Stimulated activated CD8-positive, alpha-beta memory T cell treated with anti-CD3 and anti-CD28 coated beads, Interleukin-4, amount 100 ng/mL, for 1 hour (primary cell): Measurements from ENCODE around the gene FIGLA.
A peak's percentile ranks its signal among the peaks of the same experiment; 100 is the strongest.
"Not testable (repeated sequence)": the region's sequence is repeated elsewhere in the genome, so short reads cannot be mapped to it uniquely, and the experiment has no call there.

ENCODE experiments used
- DNase-seq, 2 donors: peaks; one replicate each; pipeline ENCODE4 v3.0.0-alpha.2; 2020; ENCODE audit warnings: low read depth in 2 of 2, low spot score in 1 of 2

The FIGLA gene

DNA sequence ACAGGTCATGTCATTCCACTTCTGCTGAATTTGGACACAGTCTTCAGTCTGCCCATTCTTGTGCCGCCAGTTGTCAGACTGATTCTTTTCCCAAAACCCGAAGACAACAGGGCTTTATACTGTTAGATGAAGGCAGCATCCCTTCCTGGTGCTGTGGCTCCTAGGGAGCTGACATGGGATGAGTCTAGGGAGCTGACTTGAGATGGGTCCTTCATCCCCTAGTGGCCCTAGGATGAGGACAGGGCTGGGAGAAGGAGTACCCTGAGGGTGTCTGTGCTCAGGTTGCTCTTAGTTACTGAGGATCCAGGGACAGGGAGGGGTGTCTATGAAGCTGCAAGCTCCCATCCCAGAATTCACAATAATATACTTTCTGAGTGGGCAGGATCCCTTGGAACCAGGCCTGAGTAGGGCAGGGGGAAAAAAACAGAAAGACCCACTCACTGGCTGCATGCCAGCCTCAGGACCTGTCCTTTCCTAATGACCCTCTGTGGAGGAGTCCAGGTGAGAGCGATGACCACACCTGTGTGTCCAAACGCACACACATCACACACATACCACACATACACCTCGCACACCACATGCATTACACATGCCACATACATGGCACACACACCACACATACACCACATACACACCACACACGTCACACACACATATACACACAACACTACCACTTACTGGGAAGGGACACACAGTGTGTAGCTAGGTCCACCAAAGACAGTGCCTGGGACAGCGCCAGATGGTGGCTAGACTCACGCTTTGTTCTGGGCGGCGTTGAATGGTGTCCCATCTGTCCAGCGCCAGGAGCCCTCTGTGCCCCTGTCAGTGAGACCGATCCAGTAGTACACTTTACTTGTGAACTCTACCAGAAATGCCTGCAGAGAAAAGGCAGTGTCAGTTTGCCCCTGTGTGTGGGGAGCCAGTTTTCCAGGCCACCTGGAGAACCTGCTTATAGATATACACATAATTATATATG lies 18.8 kb upstream of the FIGLA start:
- DNase-seq: no peak

DNA sequence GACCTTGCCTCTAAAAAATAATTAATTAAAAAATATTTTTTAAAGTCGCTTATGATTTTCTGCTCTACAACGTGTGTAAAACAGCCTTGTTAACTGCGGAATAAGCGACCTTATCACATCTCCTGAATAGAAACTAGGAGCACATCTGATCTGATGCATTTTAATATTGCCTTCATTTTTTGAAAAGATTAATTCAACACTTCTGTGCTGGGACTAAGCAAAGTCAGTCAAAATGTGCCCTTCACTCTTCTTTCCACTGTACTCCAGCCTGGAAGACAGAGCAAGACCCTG lies 17.3 kb upstream of the FIGLA start:
- no peak for DNase-seq

DNA sequence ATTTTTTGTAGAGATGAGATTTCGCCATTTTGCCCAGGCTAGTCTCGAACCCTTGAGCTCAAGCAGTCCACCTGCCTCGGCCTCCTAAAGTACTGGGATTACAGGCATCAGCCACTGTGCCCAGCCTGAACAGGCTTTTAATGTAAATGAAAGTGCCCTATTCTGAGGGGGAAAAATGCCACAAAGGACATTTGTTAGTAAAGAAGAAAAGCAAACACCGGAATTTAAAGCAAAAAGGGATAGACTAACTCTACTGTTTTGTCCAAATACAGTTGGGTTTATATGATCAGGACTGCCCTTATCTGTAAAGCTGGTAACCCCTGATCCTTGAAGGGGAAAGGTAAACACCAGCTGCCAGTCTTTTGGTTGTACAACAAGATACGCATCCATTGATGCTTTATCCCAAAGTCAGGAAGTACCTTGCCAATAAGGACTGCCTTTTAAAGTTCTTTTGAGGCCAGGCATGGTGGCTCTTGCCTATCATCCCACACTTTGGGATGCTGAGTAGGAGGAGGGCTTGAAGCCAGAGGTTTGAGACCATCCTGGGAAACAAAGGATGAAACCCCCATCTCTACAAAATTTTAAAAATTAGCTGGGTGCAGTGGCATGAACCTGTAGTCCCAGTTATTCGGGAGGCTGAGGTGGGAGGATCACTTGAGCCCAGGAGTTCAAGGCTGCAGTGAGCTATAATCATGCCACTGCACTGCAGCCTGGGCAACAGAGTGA lies 16.8 kb upstream of the FIGLA start:
- DNase-seq: no peak

DNA sequence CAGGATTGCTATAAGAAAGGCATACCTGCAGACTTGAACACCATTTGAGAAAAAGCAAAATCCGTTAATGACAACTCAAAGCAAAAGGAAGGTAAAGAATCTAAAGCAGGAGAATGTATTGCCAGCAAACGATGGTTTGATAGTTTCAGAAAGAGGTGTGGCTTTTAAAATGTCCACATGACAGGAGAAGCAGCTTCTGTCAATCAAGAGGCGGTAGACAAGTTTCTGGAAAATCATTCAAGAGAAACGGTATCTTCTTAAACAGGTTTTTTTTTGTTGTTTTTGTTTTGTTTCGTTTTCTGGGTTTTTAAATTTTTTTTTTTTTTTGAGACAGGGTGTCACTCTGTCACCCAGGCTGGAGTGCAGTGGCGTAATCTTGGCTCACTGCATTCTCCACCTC lies 16.2 kb upstream of the FIGLA start:
- no peak for DNase-seq

DNA sequence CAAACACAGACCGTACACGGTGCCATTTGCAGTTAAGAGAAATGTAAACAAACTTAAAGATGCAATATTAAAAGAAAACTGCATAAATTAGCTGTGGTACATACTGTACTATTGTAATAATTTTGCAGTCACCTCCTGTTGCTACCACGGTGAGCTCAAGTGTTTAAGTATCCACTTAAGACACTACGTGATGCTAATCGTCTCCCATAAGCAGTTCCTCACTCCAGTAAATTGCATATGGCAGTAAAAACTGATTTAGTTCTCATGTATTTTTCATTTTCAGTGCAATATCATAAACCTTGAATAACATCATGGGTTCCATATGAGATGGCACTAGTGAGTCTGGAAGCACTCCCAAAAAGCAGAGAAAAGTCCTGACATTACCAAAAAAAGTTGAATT lies 15.6 kb upstream of the FIGLA start:
- no peak for DNase-seq

DNA sequence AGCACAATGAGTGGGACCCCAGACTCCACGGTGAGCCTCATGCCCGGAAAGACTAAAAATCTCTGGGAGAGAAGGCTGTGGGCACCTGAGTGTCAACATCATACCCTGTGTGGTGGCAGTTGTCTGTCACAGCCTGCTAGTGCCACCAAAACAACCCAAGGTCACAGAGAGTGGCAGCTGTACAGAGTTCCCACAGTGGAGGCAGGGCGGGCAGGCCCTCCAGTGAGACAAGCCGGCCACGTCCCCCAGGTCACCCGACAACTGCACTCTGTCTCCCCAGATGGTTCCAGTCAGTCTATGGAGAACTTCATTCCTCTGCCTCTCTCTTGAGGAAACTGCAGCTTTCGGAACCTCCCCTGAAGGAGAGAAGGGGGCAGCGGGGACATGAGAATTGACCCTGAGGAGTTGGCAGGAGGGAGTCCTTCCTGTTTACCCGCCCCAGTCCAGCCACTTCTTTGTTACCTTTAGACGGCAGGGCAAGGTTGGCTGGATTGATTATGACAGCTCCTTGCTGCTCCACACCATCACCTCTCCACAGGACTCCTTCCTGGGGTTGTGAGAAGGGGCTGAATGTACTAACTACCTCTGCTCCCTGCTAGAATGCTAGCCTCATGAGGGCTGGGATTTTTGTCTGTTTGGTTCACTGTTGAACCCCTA lies 11.3 kb upstream of the FIGLA start:
- no peak for DNase-seq

DNA sequence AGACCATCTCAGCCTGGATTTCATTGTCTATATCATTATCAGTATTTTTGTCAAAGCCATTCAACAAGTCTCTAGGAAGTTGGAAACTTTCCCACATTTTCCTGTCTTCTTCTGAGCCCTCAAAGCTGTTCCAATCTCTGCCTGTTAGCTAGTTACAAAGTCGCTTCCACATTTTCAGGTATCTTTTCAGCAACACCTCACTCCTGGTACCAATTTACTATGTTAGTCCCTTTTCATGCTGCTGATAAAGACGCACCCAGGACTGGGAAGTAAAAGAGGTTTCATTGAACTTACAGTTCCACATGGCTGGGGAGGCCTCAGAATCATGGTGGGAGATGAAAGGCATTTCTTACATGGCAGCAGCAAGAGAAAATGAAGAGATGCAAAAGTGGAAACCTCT lies 9.3 kb upstream of the FIGLA start:
- DNase-seq: no peak

DNA sequence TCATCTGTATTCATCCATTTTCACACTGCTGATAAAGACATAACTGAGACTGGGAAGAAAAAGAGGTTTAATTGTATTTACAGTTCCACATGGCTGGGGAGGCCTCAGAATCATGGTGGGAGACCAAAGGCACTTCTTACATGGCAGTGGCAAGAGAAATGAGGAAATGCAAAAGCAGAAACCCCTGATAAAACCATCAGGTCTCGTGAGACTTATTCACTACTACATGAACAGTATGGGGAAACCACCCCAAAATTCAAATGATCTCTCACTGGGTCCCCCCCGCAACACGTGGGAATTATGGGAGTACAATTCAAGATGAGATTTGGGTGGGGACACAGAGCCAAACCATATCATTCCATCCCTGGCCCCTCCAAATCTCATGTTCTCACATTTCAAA lies 7.6 kb upstream of the FIGLA start:
- not testable (repeated sequence) for DNase-seq

DNA sequence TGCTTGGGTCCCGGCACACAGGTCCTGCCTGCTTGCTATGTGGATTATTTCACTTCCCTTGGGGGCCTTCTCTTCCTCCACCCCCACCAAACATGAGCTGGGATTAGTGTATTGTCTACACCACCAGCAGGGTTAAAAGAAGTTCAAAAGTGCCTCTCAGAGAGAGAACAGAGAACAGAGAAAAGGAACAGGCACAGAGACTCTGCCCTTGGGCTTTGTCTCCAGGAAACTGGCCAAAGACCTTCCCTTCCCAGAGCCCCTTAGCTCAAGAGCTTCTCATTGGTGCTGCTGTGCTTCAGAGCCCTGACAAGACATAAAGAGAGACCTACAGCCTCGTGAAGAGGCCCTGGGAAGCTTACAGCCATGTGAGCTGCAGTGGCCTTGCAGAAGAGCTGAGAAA lies 7.1 kb upstream of the FIGLA start:
- DNase-seq: no peak

DNA sequence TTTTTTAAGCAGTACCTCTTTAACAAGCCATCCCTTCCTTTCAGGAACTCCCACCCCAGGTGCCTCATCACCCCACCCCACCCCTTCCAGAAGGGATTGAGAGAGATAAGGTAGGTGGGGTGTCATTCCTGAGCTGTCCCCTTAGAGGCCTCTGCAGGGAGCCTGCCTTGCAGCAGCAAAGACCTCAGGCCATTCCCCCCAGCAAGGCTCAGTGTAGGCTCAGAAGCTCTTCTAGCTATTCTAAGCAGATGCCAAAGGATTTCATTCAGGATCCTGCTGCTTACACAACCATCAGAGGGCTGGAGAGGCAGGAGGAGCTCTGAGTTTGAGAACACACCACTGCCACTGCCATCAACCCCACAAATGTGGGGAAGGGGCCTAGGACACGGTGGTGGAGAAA lies 5.8 kb upstream of the FIGLA start:
- DNase-seq: no peak

DNA sequence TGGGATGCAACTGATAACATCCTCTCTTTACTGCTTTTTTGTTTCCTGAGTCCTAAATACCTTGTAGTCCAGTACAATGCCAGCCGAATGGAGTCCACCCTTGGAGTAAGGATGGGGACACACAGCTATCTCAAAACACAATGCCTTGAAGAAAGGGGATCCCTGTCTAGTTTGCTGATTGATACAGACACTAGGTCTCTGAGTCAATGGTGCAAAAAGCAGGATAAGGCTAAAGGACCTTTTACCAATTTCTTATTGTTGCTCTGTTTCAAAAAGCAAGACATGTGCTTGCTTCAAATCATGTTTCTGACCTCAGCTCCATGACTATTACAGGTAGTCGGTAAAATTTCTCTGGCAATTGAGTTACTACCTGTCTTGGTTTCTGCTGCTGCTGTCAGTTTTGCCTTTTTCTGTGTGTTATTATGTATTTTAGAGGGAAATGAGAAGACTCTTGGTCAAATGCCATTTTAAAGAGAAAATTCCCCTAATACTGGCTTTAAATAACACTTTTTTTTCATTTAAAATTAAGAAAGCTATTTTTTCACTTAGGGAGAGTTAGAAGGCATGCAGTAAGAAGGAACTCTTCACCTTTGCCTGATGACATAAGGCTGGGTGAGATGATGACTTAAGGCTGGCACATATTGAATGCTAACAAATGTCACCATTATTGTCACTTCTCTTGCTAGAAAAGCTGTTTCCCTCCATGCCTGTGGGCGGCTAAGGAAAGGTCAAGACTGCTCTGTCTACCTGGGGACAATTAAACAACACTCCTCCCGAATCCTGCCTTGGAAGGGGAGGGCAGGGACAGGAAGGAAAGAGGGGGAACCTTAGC lies 4.9 kb upstream of the FIGLA start:
- no peak for DNase-seq

DNA sequence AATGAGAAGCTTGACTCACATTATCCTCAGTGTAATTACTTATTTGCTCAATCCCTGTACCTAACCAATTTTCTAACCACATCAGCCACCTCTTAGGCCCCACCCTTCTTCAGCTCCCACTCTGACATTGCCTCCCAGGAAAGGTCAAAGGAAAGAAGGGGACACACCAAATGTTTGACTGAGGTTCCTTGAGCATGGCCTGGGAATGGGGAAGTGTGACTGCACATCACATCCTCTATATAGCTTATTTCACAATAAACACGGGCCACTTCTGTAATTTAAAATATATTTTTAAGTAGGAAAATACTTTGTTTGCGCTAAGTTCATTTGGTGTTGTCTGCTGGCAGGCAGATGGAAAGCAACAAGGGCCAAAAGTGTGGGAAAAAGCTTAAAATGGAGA lies 3.0 kb upstream of the FIGLA start:
- DNase-seq: no peak

DNA sequence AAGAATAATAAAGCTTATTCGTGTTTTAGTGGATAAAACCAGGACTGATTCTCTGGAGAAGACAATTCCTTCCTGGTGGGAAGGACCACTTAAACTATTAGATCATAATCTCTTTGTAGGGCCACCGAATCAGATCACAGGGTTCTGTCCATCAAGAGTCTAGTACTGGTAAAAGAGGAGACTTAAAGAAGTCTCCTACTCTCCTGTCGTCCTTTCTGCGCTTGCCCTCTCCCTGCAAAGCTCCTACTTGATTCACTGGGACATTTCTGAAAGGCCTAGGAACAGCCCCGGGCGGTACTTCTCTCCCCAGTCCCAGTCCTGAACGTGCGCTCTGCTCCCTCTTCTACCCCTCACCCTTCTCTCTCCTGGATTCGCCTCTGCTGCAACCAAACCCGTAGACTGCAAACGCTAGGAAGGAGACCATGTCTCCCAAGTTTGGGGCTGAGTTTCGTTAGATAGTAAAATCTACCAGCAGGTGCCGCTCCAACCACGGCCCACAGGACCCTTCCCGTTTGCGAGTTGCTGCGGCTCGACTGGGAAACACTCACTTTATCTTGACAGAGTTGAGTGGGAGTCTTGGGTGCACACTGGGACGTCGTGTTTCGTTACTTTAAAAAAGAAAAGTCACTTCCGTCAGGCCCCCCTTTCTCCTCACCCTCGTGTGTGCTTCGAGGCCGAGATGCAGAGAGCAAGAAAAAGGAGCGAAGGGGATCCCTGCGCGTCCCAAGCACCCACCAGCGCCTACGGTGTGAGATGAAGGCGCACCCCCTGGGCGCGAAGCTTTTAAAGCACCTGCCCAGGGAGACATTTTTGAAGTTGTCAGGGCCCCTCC lies 923 bp downstream of the FIGLA start:
- DNase-seq: peak in 1 of 2 donors; percentile 38

DNA sequence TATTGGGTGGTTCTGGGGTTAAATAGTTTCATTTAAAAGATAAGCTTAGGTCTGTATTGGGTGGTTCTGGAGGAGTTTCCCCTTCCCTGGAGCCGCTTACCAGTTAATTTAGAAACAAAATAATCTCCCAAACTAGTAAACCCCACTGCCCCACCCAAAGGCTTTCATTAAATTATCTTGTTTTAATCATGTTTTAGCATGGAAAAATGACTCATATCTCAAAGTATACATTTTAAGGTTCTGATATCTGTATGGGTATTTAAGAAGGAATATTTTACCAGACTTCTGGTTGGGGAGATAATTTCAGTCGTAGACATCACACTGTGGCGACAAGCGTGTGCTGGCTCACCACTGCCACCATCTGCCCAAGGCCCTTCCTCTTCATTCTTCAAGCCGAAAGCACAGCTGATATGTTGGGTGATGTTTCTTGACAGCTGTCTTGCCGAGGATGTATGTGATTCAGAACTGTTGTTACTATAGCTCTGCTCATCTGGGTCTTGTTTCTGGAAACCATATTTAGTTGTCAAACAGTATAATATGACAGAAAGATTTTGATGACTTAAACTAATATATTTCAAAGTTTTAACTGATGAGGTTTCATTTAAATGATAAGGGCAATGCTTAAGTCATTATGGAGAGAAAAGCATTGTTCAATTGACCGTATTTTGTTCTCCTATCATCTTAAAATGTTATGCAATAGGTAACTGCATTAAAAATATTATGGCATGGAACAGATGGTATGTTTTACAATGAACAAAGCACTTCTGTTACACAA lies 5.1 kb downstream of the FIGLA start:
- no peak for DNase-seq

DNA sequence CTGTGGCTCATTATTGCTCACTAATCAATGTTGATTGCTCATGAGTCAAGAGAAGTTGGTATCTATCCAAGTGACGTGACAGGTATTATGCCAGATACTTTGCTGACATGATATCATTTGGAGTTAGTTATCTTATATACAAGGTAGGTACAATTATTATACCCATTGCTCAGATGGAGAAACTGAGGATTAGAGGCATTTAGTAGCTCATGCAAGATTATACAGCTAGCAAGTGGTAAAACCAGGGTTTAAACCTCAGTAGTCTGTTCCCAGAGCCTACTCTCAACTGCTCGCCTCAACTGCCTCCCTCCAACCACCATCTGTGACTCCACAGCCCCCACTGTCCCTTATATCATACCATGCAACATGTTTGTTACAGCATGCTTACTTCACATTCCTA lies 6.1 kb downstream of the FIGLA start:
- DNase-seq: no peak

DNA sequence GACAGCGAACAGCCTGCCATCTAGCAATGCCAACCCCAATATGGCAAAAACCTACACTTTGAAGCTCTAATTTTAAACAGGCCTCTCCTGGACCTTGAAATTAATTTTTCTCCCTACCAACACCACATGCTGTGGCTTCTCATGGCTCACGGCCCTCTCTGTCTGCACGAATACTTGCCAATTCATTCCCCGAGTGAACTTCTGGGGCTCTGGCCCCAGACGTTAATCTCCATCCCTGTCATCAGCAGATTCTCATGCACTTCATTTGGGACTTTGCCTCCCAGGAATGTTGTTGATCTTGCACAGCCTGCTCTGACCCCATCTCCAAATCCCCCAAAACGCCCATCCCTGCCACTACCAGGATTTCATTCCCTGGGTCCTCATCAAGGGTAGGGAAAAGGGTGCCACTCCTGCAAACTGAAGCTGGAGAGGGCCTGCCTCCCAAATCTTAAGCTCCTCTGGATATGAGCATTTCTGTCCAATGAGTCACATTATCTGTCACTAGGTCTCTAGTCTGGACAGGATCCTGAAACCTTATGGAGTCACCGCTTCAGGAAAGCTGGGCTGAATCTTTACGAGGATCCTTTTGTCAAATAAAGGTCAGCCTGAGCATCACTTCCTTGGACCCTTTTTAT lies 10.4 kb downstream of the FIGLA start:
- no peak for DNase-seq

DNA sequence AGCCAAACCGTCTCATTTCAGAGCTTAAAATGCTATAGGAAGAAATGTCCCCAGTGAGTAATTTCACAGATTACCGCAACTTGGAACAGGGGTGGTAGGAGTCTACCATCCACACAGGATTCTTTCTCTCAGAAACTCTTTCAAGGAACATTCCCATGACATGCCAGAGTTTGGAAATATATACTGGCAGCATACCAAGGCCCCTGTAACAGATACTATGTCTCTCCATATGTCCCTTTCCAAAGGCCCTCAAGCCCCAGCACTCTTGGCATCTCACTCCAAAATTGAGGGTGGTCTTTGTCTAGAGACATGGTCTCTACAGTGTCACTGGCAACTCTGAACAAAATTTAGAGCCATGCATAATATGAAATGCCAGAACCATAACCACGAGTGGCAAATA lies 11.0 kb downstream of the FIGLA start:
- no peak for DNase-seq

DNA sequence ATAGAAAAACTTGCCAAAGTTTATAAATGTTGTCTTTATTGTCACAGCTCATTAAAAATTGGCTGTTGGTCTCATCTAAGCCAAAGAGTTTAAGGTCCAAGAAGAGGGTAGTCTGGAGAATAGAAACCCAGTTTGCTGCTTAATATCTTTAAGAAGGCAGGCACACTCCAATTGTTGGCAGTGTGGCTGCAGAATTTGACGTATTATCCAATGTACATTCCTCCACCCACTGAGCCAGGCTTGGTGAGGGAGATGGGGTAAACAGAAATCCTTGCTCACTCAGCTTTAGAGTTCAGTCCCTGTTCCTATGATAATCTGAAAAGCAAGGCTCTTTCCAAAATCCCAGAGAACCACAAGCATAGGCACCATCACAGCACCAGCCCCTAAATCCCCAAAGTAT lies 11.8 kb downstream of the FIGLA start:
- DNase-seq: no peak

DNA sequence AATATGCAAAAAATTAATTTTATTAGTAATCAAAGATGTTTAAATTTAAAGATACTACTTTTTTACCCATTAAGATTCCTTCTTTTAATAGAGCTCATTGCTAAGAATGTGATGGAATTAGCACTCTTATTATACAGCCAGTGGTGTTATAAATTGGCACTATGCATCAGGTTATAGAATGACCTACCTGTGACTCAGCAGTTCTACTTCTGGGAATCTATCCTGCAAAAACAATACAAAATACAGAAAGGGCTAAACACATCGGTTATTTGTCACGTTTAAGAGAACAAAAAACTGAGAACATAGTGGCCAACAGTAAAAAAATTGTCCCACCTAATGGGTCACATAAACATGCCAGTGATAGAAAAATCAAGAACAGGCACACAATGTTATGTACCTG lies 13.0 kb downstream of the FIGLA start:
- no peak for DNase-seq
